Naive B cell (primary cell): ENCODE measurements around the gene UBE2L5. TPM values are rescaled to one million over a fixed set of nuclear protein-coding genes. Genes with fewer than 3 reads are reported as not detected.

Source experiments
- polyA plus RNA-seq, 6 donors: library from polyadenylated mRNA; unstranded; fragments of 300-500 nt; fragmentation: Illumina TruSeq; gene quantifications; one replicate each; pipeline ENCODE4 v1.2.3, GENCODE V29; 2021; ENCODE audit warnings: low read depth in 6 of 6

Gene UBE2L5
- polyA plus RNA-seq, 6 donors from 2014 or later = 0.19 to 0.31 TPM; not detected in 4

Other genes starting within 250 kb of the UBE2L5 start
- gene KATNAL1, start 114.9 kb upstream of the UBE2L5 start, polyA plus RNA-seq = 1 to 10 TPM; 3.7 to 8.9 (median 6.9) TPM
- gene HMGB1, start 43.4 kb downstream of the UBE2L5 start, polyA plus RNA-seq = 100 to 1,000 TPM; 649 to 840 (median 792) TPM
- 10 to 100 TPM; 29.8 to 50.0 (median 39.3) TPM for gene USPL1, start 195.4 kb downstream of the UBE2L5 start, polyA plus RNA-seq